GM19240 (cell line): Measurements from ENCODE around the gene SYT1.
"Not testable (repeated sequence)": the region's sequence is repeated elsewhere in the genome, so short reads cannot be mapped to it uniquely, and the experiment has no call there.

Experiments used
- DNase-seq: peaks from one replicate; pipeline ENCODE4 v3.0.0; 2011; ENCODE audit warnings: low spot score; ENCODE audit not compliant: insufficient read length

Gene SYT1

DNA sequence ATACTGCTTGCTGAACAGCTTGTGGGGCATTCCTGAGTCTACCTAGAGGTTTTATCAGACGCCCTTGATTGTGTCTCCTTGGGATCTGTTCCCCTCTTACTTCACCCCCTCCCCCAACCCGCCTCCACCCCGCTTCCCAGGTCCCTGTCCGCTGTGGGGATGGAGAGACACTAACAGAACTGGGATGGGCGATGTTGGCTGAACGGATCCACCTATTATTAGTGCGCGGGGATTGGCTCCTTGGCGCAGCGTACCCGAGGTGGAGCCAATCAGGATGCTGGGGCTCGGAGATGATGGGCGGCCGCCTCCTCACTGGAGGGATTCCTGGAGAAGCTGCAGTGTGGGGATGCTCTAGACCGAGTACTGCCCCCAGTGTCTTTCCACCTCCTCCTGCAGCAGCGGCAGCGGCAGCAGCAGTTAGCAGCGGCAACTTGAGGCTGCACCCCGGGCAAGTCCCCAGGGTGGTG lies at the start of gene SYT1:
Gene SYT1 (plus strand): TSS at position 372 of the 467 bp plus-strand sequence.
- DNase-seq, result no peak

DNA sequence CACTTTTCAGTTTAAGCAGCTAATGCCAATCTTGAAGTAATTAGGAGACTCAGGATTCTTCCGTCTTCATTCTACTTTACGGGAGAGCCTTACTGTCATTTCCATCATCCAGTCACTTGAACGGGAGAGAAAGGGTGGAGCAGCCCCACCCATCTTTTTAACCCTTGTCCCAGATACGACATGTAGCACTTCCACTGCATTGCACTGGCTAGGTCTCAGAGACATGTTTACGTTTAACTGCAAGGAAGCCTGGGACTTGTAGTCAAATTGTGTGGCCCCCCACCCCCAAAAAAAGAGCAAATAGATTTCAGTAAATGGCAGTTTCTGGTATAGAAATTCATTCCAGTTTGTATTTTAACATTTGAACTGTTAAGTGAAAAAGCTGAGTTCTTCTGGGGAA lies 46.1 kb upstream of the SYT1 start:
- no peak for DNase-seq

DNA sequence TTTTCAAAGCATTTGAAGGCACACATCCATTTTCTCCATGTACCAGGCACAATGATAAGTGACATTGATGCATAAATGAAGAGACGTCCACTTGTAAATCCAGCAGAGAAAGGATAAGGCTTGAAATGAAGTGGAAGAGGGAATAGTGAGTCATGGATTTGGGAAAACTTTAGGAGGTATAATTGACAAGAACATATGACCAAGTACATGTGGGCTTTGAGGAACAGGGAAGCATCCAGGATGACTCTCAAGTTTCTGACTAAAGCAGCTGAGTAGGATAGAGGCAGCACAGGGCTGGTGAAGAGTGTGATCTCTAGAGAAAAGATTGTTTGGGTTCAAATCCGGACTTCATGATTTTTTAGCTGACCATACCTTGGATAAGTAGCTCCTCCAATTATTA lies 43.6 kb upstream of the SYT1 start:
- no peak for DNase-seq

DNA sequence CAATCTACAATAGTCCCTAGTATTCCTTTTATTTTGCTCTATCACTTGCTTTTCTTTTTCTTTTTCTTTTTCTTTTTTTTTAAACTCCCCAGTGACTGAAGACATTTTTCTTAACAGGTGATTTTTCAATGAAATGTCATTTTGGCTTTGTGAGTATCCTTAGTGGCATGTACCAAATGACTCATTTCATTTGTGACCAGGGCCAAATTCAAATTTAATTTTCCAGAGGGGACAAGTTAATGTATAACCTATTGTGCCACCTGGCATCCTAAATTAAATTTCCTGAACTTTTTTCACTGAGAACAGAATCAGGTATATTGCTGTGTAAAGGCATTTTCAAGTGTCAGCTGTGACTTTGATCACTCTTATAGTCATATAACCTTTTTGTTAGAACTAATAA lies 39.7 kb upstream of the SYT1 start:
- DNase-seq, result no peak

DNA sequence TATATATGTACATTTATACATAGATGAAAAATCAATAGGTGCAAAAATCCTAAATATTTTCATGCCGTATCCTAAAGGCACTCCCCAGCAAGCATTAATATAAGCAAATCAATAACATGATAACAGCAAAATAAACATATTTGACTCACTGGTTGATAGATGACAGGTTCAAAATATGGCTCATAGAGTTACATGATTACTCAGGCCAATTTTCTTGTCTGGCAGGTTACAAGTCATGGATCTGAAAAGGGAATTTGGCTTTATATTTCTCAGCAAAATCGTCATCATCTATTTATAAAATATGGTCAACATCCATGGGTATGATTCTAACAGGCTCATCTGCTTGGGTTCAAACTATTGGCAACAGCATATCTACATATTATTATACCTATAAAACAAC lies 34.9 kb upstream of the SYT1 start:
- no peak for DNase-seq

DNA sequence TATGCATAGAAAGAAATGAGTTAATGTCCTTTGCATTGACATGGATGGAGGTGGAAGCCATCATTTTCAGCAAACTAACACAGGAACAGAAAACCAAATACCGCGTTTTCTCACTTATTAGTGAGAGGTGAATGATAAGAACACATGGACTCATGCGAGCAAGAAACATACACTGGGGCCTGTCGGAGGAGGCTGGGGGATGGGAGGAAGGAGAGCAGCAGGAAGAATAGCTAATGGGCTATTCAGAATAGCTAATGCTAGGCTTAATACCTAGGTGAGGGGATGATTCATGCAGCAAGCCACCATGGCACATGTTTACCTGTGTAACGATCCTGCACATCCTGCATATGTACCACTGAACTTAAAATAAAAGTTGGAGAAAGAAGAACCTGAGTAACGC lies 29.1 kb upstream of the SYT1 start:
- no peak for DNase-seq

DNA sequence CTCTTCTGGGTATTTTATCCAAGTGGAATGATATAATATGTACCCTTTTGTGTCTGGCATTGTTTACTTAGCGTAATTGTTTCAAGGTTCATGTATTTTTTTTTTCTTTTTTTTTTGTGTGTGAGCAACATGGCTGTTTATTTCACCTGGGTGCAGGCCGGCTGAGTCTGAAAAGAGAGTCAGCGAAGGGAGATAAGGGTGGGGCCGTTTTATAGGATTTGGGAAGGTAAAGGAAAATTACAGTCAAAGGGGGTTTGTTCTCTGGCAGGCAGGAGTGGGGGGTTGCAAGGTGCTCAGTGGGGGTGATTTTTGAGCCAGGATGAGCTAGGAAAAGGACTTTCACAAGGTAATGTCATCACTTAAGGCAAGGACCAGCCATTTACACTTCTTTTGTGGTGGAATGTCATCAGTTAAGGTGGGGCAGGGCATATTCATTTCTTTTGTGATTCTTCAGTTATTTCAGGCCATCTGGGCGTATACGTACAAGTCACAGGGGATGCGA lies 24.0 kb upstream of the SYT1 start:
- DNase-seq, result not testable (repeated sequence)

DNA sequence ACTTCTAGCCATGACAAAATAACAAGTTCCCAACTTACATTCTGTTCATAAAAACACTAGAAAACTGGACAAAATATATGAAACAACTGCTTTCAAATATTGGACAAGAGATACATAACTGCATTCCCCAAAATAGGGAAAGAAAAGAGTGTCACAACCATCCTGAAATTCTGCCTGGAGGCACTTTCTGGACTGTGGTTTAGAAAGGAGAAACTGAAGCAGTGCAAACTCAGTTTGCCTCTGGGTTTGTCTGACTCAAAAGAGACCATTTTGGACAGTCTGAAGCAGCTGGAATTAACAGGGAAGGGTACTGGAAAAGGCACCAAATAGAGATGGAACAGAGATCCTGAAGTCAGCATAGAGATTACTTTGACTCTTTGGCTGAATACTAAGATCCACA lies 11.3 kb upstream of the SYT1 start:
- no peak for DNase-seq

DNA sequence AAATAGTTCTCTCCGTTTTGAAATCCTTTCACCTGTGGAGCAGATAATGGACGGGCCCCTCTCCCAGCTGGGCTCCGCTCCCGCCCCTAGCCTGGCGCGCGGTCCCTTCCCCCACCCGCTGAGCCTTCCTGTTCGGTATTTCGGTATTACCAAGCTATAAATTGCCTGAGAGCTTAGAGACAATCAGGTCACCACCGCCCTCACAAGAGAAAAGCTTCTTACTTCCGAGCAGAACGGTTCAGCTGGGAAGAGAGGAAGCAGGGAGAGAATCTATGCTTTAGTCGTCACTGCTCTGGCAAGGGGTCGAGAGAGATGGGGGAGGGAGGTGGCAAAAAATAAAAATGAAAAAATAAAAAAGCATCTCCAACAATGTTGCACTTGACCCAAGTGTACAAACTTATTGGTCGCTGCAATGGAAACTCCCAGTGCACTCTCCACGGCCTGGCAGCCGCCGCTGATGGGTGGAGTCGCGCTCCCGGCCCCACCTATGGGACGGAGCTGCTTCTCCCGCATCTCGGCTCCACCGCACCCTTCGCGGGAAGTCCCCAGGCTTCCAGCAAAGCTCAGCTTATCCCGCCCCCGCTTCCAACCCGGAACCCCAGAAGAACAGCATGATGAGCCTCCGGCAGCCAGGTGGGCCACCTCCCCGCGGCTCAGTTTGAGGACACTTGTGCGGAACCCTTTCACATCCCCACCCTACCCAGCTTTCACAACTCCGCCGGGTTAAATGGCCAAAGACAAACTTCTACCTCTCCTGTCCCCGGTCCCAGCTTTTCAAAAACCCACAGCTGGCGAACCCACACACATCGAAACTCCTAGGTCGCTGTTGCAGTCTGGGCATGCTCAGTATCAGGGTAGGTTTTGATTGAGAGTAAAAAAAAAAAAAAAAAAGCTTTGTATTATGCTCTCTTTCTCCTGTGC lies 832 bp upstream of the SYT1 start:
- no peak for DNase-seq

DNA sequence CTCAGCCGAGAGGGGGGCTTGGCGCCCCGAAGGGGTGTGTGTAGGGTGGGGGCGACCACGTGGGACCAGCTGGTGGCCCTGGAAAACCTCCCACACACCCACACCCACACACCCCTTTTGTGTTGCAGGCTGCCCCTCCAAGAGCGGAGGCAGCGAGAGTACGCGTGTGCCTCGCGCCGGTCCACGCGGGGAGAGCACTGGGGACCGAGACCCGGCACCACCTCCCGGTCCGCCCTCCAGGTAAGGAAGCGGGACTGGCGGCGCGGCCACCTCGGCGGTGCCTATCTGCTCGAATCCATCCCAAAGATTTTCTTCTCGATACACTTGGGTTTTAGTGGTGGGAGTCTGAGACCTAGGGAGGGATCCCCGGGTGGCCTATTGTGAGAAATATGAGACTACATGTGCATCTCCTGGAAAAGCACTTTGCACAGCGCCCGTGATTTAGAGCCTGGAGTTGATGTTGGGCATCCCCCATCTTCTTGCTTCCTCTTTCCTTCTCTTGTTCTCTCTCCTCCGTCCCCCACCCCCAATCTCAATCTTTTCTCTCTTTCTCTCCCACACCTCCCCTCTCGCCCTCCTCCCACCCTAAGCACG lies 393 bp downstream of the SYT1 start:
- no peak for DNase-seq

DNA sequence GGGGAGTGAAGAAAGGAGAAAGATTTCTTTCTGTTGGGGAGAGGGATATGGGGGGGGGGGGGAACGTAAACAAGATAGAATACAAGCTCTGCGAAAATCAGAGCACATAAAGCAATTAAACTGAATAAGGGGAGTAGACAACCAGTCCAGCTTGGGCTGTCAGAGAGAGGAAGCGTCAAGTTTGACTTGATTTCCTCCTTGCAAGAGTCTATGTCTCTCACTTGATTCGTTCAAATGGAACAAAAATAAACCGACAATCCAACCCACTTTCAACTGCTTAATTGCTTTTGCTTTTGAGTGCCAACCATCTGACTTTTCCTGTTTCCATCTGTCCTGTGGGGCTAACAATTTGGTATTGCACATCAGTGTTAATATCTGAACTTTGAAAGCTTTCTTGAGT lies 942 bp downstream of the SYT1 start:
- no peak for DNase-seq

DNA sequence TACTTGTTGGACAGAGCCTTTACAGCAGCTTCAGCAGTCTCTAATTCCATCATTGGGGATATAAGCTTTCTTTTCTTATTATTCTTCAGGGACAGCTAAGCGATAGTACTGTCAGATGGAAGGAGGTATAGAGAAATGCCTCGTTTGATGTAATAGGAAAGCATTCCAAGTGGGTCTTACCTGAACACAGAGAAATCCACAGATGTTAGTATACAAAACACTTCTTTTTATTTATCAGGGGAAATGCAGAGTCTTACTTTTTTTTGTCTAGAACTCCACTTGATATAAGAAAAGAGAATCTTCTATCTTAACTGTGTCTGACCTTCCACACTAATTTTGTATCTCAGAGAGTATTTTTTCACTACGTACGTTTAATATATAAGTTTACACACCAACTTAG lies 1.9 kb downstream of the SYT1 start:
- DNase-seq, result no peak

DNA sequence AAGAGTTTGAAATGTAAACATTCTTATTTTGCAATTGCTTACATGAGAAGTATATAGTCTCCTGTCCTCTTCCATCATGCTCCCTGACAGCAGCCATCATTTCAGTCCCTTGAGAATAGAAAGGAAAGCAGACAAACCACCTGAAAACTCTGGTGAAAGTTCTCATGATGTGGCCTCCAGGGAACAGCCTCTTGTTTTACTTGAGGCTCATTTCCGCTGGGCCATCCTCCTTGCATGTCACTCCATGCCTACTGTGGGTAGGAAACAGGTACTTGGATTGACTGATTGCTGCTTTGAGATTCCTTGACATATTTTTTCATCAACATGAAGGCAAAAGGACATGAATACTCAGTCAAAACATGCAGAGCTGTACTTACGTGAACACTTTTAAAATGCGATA lies 6.0 kb downstream of the SYT1 start:
- DNase-seq, result no peak

DNA sequence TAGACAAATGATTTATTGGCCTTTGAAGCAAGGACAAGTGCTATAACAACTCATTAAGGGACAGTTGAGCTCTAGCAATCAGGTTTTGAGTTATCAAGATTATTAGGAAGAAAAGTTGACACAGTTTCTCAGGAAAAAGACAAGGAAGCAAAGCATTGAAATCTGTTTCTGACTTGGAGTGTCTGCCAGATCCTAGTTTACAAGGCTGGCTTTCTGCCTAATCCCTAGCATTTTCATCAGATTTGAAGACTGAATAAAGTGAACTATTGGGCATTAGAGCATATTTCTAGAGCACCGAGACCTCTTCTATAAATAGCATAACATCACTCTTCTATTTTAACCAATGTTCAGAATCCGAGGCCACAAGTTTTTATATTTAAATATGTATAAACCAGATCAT lies 7.0 kb downstream of the SYT1 start:
- no peak for DNase-seq

DNA sequence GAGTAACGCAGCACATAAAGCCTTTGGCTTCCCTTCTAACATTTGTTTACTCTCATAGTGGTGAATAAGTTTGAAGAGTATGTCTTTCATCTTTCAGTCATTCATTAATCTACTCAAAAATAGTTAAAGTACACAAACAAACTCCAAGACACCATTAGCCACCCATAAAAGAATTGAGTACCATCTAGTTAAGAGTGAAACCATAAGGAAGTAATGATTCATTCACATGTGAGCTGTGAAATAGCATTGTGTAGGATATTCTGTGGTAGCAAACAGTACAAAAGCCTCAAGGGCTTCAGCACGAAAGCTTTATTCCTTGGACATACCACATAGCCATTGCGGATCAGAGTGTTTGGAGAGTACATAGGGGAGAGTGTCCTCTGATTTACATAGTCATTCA lies 13.9 kb downstream of the SYT1 start:
- no peak for DNase-seq

DNA sequence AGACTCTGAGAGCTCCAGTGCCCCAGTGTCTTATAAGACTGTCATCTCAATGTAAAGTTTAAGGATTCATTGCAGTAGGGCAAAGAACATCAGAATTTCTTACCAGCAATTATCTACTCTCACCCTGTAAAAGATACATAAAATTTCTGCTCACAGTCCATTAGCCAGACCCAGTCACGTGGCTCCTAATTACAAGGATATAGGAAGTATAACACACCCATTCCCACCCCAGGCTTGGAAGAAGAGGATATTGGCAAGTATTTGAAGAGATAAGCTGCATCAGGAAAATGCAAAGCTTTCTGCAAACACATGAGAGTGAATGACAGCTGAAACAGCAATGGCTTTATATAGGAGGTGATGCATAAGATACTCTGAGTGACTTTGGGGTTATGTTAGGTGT lies 14.3 kb downstream of the SYT1 start:
- DNase-seq, result no peak

DNA sequence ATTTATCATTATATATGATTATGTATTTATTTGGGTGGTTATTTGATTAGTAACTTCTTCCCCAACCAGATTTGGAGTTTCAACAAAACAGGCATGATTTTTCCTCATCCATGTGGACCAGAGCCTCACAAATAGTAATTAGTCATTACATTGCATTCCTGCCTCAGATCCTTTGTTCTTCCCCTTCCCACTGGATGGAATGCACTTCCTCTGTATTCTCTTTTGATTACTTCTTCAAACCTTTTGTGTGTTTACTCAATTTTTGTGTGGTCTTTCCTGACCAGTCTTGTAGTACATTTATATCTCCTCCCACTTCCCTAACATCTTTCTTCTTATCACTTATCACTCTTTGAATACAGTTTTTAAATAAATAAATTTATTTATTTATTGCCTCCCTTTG lies 15.5 kb downstream of the SYT1 start:
- DNase-seq, result no peak

DNA sequence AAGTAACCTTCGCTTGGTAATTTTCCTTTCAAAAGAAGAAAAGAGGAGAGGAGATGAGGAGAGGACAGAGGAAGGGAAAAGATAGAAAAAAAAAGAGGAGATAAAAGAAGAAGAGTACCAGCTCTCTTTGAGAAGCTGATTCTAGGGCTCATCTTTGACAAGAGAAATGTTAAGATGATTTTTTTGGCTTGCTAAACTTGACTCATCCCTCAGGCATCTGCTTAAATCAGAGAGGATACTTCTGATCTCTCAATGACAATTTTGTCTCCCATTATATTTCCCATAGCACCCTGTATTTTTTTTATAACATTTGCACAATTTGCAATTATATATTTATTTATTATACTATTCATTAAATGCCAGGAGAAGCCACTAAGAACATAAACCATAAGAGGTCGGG lies 17.1 kb downstream of the SYT1 start:
- DNase-seq, result no peak

DNA sequence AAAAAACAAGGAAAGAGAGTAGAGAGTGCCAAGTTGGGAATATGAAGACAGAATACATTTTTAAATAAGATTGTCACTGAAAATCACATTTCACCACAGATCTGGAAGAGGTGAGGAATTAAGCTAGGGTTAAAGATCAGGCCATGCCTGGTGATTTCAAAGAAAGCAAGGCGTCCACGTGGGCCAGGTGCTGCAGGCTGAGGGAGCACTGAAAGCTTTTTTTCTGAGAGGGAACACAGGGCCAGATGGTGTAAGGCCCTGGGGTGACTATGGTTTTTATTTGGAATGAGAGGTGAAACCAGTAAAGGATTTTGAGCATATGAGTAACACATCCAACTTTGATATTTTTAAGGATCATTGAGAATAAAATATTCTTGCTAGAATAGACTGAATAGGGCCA lies 20.9 kb downstream of the SYT1 start:
- DNase-seq, result no peak

DNA sequence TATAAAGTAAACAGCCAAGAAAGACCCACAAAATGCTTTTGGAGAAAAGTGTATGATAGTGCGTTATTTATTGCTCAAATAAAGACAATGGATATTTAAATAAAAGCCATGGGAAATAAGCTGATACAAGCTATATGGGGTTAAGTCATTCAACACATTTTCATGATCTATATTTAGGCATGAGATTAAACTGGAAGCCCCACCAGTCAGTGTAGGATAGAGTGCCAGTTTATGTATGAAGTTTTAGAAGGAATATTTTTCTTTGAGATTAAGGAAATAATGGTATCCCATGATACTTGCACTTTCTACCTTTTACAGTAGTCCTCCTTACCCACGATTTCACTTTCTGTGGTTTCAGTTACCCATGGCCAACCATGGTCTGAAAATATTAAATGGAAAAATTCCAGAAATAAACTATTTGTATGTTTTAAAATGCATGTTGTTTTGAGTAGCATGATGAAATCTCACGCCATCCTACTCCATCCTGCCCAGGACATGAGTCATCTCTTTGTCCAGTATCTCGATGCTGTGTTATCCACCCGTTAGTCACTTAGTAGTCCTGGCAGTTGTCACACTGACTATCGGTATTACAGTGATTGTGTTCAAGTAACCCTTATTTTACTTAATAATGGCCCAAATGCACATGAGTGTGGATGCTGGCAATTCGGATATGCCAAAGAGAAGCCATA lies 22.3 kb downstream of the SYT1 start:
- no peak for DNase-seq

DNA sequence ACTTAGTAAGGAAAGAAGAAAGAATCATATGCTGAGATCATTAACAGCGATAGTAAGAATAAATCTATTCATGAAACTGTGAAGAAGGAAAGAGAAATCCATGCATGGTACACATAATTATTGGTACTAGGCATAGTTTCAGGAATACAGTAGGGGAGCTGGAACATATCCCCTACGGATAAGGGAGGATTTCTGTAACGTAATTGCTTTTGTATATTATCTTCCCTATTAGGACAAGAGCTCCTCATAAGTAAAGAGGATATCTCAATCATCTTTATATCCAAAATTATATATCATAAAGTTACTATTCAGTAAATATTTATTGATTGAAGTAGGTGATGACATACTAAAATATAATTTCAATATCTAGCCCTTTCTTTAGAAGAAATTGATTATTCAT lies 22.9 kb downstream of the SYT1 start:
- DNase-seq, result no peak

DNA sequence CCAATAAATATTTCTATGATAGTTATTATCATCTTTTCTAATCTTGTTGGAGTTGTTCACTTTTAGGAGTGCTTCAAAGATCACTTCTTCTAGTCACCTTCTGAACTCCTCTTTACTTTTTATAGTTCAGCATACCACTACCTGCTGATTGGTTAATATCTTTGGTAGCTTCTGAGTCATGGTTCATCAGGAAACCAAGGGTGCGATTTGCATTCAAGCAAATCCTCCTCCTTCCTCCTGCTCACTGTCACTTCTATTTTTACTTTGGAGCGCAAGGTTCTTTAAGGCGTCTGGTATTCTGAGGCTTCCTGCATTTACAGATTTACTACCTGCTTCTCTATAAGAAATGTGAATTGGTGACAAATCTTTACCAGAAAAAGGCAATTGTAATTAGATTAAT lies 24.0 kb downstream of the SYT1 start:
- no peak for DNase-seq
